Activated CD8-positive, alpha-beta T cell treated with anti-CD3 and anti-CD28 coated beads, Interleukin-2, amount 10 ng/mL, durations not matched to agents 7 days and 5 days (primary cell): ENCODE measurements around the gene KRTAP4-11. TPM values are rescaled to one million over a fixed set of nuclear protein-coding genes. Genes with fewer than 3 reads are reported as not detected.
"Not testable (repeated sequence)": the region's sequence is repeated elsewhere in the genome, so short reads cannot be mapped to it uniquely, and the experiment has no call there.

Experiments
- ATAC-seq: fragments of 150-1000 bp; cut with Tn5 transposase; one replicate; pipeline ENCODE4 v1.10.0; 2021; ENCODE audit warnings: moderate library complexity
- CTCF ChIA-PET: fragments of 350-600 bp; sonication (Branson Sonifier 250); formaldehyde crosslinking; loops from one replicate; lab custom pipeline; 2021; ENCODE audit warnings: antibody characterized with exemption; lab: Charles Lee
- POLR2A ChIA-PET: fragments of 350-600 bp; sonication (Branson Sonifier 250); formaldehyde crosslinking; loops from one replicate; lab custom pipeline; 2021; ENCODE audit warnings: antibody characterized with exemption; lab: Charles Lee
- DNase-seq: peaks from one replicate; pipeline ENCODE4 v3.0.0-alpha.2; 2020
- H3K27ac Mint-ChIP-seq: one replicate; pipeline ENCODE4 v1.8.0; 2021; ENCODE audit warnings: mild to moderate bottlenecking, mixed read lengths
- H3K27me3 Mint-ChIP-seq: one replicate; pipeline ENCODE4 v1.8.0; 2021; ENCODE audit warnings: low read depth, mixed read lengths
- H3K36me3 Mint-ChIP-seq: one replicate; pipeline ENCODE4 v1.8.0; 2021; ENCODE audit warnings: low read depth, mixed read lengths
- H3K4me1 Mint-ChIP-seq: one replicate; pipeline ENCODE4 v1.8.0; 2021; ENCODE audit warnings: low read depth, mixed read lengths
- H3K4me3 Mint-ChIP-seq: one replicate; pipeline ENCODE4 v1.8.0; 2021; ENCODE audit warnings: mild to moderate bottlenecking, mixed read lengths
- H3K9me3 Mint-ChIP-seq: one replicate; pipeline ENCODE4 v1.8.0; 2022; ENCODE audit warnings: mixed read lengths; ENCODE audit not compliant: insufficient read depth
- total RNA-seq, 2 experiments: library from RNA; stranded (reverse); gene quantifications; one replicate each; pipeline ENCODE4 v1.2.3, GENCODE V29; 2021

KRTAP4-11 gene
- total RNA-seq, 2 experiments from 2014 or later = not detected

DNA sequence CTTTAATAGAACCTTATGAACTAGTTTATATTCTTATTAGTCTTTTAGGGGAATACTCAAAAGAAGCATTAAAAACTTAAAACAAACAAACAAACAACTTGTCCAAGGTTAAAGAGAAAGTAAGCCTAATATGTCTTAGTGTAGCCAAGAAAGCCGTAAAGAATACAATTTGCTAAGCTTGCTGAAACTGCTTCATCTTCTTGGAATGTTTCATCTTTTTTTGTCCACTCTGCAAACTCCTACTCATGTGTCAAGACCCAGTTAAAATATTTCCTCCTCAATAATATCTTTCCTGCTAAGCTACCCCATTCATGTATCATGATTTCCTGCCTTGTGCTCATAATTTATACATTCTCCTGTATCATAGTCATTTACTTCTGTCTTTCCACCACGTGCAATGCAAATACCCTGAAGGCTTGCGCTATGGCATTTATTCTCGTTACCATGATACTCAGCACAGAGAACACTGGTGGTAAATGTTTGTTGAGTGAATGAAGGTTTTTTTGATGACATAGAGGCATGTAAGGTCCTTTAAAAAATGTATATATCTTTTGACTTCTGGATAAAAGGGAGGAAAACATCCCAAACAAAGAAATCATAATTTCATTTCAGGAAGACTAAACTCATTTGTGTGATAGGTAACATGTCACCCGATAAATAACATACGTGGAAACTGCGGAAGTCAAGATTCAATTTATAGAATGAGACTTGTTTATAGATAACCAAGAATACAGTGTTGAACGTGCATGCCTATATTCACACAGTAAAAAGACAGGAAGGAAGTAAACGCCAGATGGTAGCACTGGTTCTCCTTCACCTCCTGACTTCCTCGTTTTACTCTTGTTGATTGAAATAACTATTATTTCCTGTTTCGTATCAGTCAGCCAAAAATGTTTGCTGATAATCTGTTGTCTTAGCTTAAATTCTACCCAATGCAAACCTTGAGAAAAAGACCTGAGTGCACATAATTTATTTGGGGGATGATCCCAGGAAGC, 1.8 kb upstream of the KRTAP4-11 start:
- DNase-seq, CTCF ChIA-PET, H3K36me3 Mint-ChIP-seq, H3K4me3 Mint-ChIP-seq, H3K27me3 Mint-ChIP-seq, H3K9me3 Mint-ChIP-seq, ATAC-seq: not testable (repeated sequence)
- H3K27ac Mint-ChIP-seq = peak overlapping the region; percentile 33
- POLR2A ChIA-PET = interaction anchor here (0.6 kb wide), 1 partner anchor 8 kb away, joined by 3 read pairs; no protein-coding TSS in a partner anchor
- peaks cover 21% of the 10 kb centered on the region for H3K4me1 Mint-ChIP-seq

DNA sequence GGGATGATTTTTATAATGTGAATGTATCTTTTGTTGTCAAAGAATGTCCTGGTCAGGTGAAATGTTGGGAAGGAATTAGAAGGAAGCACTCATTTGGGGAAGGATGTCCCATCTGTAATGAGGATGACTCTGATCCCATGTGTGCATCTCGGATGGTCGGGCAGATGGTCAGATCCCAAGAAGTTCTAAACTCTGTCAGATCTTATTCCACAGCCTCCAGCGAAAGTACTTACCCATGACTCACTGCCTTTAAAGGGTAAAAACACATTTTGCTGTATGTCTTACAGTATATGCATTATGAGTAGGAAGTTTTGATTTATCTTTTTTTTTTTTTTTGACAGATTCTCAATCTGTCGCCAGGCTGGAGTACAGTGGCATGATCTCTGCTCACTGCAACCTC, 548 bp upstream of the KRTAP4-11 start:
- no peak overlapping the region for H3K4me3 Mint-ChIP-seq

DNA sequence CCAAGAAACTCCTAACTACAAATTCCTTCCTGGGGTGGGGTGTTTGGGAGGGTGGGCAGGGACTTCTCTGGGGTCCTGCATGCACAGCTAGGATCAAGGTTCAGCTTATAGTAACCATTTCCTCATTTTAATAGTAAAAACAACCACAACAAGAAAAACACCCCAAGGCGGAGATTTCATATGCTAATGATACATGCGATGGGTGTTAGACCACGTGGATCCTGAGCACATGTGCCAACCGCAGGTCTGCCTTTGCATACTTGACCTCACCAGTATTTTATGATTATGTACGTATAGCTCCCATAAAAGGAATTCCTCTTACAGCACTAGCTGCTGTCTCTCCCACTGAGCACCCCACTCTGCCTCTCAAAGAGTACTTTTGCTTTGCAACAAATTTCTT, 1.9 kb downstream of the KRTAP4-11 start:
- peaks cover 10% of the 10 kb centered on the region for H3K9me3 Mint-ChIP-seq
- ChIA-PET POLR2A (no interaction called here), CTCF (interaction anchor here (1.4 kb wide), 1 partner anchor 213 kb away, joined by 3 read pairs; no protein-coding TSS in a partner anchor)

More for the DNA sequence above, 548 bp upstream of the KRTAP4-11 start:
- CTCF ChIA-PET = no interaction called here
- H3K36me3 Mint-ChIP-seq = peaks cover 4% of the 10 kb centered on the region
- H3K27me3 Mint-ChIP-seq = peaks cover 3% of the 10 kb centered on the region
- no peak overlapping the region for H3K27ac Mint-ChIP-seq
- no peaks in the 10 kb centered on the region for H3K9me3 Mint-ChIP-seq
- ATAC-seq = no peak
- POLR2A ChIA-PET = no interaction called here
- peaks cover 15% of the 10 kb centered on the region for H3K4me1 Mint-ChIP-seq
- DNase-seq = no peak

DNA sequence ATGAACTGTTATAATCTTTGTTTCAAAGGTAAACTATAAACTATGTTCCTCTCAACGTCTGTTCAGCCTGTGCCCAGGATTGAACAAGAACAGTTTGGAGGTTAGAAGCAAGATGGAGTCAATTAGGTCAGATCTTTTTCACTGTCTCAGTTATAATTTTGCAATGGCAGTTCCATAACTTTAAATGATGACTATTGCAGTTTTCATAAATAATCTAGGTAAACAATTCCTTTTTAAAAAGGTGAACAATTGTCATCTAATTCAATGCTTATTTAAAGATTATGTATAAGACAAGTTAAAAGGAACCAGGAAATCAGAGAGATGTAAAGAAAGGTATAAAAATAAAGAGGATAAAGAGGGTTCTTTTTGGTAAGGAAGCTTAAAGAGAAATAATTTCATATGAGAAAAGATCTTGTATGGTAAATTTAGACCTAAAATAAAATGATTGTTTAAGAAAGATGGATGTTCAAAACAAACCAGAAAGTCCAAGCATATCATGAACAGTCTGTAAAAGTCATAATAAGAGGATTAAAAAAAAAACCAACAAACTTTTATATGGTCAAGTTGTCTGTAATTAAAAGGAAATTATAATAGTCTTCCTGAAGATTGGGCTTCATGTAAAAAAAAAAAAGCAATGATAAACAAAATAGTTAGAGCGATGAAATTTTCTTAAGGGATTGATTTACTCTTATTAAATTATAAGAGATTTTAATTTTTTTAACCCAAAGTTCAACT, 6.9 kb downstream of the KRTAP4-11 start:
- ChIA-PET CTCF (no interaction called here), POLR2A (interaction anchor here (0.7 kb wide), 1 partner anchor 9 kb away, joined by 3 read pairs; no protein-coding TSS in a partner anchor)
- ATAC-seq (no peak), DNase-seq (no peak)
- peaks cover 3% of the 10 kb centered on the region for H3K36me3 Mint-ChIP-seq
- H3K9me3 Mint-ChIP-seq = peaks cover 15% of the 10 kb centered on the region
- no peak overlapping the region for H3K27ac Mint-ChIP-seq
- no peaks in the 10 kb centered on the region for H3K27me3 Mint-ChIP-seq
- peaks cover 7% of the 10 kb centered on the region for H3K4me1 Mint-ChIP-seq
- no peak overlapping the region for H3K4me3 Mint-ChIP-seq

More for the DNA sequence above, 1.9 kb downstream of the KRTAP4-11 start:
- ATAC-seq = no peak
- peaks cover 3% of the 10 kb centered on the region for H3K27me3 Mint-ChIP-seq
- H3K27ac Mint-ChIP-seq = no peak overlapping the region
- peaks cover 6% of the 10 kb centered on the region for H3K36me3 Mint-ChIP-seq
- DNase-seq = no peak
- no peak overlapping the region for H3K4me3 Mint-ChIP-seq
- H3K4me1 Mint-ChIP-seq = peaks cover 10% of the 10 kb centered on the region

DNA sequence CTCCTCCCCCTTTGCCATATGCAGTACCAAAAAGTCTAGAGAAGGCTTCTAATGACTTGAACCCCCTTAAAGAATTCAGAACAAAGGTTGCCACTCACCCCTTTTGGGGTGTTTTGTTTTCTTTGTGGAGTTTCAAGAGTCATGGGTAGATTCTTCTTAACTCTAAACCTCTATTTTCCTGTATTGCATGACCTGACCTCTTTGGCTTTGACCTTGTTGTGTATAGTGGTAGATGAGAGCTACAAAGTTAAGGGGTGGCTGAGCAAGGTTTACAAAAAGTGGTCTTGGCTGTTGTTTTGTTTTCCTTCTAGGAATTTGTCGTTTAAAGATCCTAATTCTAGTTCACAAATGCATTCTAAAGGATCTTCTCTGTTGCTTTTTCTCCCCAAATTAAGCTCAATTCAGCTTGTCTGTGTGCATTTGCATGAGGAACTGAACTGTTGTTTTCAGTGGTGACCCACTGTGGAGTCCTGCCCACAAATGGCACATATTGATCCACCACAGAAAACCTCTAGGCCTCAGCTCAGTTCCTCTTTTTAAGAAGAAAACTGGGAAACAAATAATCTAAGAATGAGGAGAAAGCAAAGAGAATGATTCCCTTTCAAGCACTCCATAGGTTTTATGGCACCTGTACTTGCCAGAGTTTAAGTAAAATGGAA, 9.3 kb downstream of the KRTAP4-11 start:
- ATAC-seq, H3K4me3 Mint-ChIP-seq, H3K27ac Mint-ChIP-seq, DNase-seq, POLR2A ChIA-PET, H3K36me3 Mint-ChIP-seq, H3K27me3 Mint-ChIP-seq, CTCF ChIA-PET, H3K4me1 Mint-ChIP-seq: not testable (repeated sequence)
- peaks cover 15% of the 10 kb centered on the region for H3K9me3 Mint-ChIP-seq

DNA sequence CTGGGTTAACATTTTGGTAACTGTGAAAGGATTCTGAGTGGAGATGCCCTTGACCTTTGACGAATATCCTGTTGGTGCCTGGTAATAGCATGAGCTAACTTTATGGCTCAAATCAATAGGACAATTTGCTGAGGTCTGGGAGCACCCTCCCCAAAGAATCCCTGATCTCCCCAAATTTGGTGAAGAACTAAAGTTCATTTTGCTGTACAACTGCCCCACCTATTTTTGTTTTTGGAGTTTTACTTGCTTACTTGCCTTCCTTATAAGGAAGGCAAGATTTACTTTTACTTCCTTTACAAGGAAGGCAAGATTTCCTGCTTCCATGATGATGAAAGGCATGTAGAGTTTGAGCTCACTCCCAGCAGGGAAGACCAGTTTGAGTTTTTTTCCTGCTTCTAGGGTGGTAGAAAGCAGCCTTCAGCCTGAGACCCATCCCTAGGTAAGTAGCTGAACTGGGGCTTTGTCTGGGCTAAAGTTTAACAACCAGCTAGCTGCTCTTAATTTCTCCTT, 10.2 kb downstream of the KRTAP4-11 start:
- H3K36me3 Mint-ChIP-seq = peaks cover 2% of the 10 kb centered on the region
- peaks cover 2% of the 10 kb centered on the region for H3K27me3 Mint-ChIP-seq
- ChIA-PET CTCF (no interaction called here), POLR2A (no interaction called here)
- H3K4me1 Mint-ChIP-seq = peaks cover 7% of the 10 kb centered on the region
- no peak overlapping the region for H3K27ac Mint-ChIP-seq
- DNase-seq = no peak
- ATAC-seq = no peak
- H3K9me3 Mint-ChIP-seq = peaks cover 12% of the 10 kb centered on the region
- no peak overlapping the region for H3K4me3 Mint-ChIP-seq

DNA sequence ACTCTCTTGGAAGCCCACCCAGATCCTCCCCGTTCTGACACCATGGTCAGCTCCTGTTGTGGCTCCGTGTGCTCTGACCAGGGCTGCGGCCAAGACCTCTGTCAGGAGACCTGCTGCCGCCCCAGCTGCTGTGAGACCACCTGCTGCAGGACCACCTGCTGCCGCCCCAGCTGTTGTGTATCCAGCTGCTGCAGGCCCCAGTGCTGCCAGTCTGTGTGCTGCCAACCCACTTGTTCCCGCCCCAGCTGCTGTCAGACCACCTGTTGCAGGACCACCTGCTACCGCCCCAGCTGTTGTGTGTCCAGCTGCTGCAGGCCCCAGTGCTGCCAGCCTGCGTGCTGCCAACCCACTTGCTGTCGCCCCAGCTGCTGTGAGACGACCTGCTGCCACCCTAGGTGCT, 12.8 kb downstream of the KRTAP4-11 start, which contains the start of gene KRTAP4-9:
KRTAP4-9 (plus strand) TSS at position 43 of the 400 bp plus-strand sequence; CDS start at position 43, 0 bp downstream.
- H3K4me3 Mint-ChIP-seq, POLR2A ChIA-PET, H3K9me3 Mint-ChIP-seq, DNase-seq, H3K27me3 Mint-ChIP-seq, H3K4me1 Mint-ChIP-seq, CTCF ChIA-PET, ATAC-seq, H3K27ac Mint-ChIP-seq, H3K36me3 Mint-ChIP-seq: not testable (repeated sequence)

DNA sequence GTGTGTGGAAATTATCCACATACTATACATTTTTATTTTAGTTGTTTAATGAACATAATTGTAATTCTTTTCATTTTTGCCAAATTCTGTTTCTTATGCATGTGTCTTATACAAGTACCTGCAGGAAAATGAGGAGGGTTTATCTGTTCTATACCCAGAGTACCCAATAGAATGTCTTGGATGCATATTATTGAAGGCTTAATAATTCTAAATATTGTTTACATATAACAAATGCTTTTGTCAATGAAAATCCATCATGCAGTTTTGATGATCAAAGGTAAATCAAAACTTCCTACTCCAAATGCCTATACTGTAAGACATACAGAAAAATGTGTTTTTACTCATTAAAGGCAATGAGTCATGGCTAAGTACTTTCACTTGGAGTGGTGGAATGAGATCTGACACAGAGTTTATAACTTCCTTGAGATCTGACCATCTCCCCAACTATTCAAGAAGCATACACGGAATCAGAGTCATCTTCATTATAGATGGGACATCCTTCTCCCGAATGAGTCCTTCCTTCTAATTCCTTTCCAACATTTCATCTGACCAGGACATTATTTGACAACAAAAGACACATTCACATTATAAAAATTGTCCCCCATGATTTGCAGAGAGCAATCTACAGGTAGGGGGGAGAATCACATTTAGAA, 13.7 kb downstream of the KRTAP4-11 start:
- ATAC-seq, H3K36me3 Mint-ChIP-seq, POLR2A ChIA-PET, H3K27me3 Mint-ChIP-seq, CTCF ChIA-PET, H3K4me1 Mint-ChIP-seq, H3K9me3 Mint-ChIP-seq, DNase-seq, H3K27ac Mint-ChIP-seq, H3K4me3 Mint-ChIP-seq: not testable (repeated sequence)

DNA sequence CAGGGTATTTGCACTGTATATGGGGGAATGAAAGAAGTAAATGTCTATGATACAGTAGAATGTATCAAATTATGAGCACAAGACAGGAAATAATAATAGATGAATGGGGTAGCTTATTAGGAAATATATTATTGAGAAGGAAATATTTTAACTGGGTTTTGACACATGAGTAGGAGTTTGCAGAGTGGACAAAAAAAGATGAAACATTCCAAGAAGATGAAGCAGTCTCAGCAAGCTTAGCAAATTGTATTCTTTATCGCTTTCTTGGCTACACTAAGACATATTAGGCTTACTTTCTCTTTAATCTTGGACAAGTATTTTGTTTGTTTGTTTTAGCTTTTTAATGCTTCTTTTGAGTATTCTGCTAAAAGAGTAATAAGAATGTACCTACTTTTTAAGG, 14.3 kb downstream of the KRTAP4-11 start:
- H3K9me3 Mint-ChIP-seq = no peaks in the 10 kb centered on the region
- no peak for DNase-seq
- H3K4me3 Mint-ChIP-seq = no peak overlapping the region
- H3K27me3 Mint-ChIP-seq = peaks cover 3% of the 10 kb centered on the region
- H3K36me3 Mint-ChIP-seq = no peaks in the 10 kb centered on the region
- CTCF ChIA-PET = no interaction called here
- POLR2A ChIA-PET = no interaction called here
- H3K4me1 Mint-ChIP-seq = peaks cover 5% of the 10 kb centered on the region
- H3K27ac Mint-ChIP-seq = no peak overlapping the region
- ATAC-seq = no peak

DNA sequence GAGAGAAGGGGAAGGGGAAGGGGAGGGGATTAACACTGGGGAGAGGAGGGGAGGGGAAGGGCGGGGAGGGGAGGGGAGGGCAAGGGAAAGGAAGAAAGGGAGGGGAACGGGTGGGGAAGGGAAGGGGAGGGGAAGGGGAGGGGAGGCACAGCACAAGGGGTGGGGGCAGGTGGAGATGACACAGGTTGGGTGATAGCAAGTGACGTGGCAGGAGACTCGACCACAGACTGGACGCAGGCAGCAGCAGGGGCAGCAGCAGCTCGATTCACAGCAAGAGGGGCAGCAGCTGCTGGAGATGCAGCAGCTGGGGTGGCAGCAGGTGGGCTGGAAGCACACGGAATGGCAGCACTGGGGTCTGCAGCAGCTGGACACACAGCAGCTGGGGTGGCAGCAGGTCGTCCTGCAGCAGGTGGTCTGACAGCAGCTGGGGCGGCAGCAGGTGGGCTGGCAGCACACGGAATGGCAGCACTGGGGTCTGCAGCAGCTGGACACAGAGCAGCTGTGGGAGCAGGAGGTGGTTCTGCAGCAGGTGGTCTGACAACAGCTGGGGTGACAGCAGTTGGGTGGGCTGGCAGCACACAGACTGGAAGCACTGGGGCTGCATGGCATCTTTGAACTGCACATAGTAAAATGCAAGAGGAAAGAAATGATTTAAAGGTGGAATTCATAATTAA, 16.4 kb downstream of the KRTAP4-11 start, which contains the start of gene KRTAP4-16:
KRTAP4-16 (minus strand) TSS at position 624 of the 674 bp plus-strand sequence; CDS start at position 624, 0 bp downstream.
- no peak within 1 kb of the TSS for H3K4me3 Mint-ChIP-seq
- H3K9me3 Mint-ChIP-seq = no peaks in the 10 kb centered on the region
- H3K27ac Mint-ChIP-seq = no peak within 1 kb of the TSS
- H3K36me3 Mint-ChIP-seq = no peaks in the 10 kb centered on the region
- ATAC-seq (no peak), DNase-seq (no peak)
- H3K27me3 Mint-ChIP-seq = peaks cover 7% of the 10 kb centered on the region
- POLR2A ChIA-PET = no interaction called here
- no peaks in the 10 kb centered on the region for H3K4me1 Mint-ChIP-seq
- CTCF ChIA-PET = no interaction called here
